ENCODE results near the gene FYTTD1. TPM values are rescaled to one million over a fixed set of nuclear protein-coding genes. Genes with fewer than 3 reads are reported as not detected.

Gene FYTTD1
- total and polyA plus RNA-seq, 4 donors, result 12.1 to 90.2 (median 29.2) TPM

GRCh38 chr3:197807969-197808587 lies 58.4 kb downstream of the FYTTD1 start:
- peaks cover 0 to 3% (median 0%) of the 10 kb centered on the region in 4 donors for H3K36me3 ChIP-seq (ENCODE audit: control insufficient read depth in 4 of 4, insufficient read depth in 4 of 4, low read length in 4 of 4)
- H3K9ac ChIP-seq (ENCODE audit: insufficient read depth in 1 of 2, low read length in 2 of 2), result no peak overlapping the region
- no peak for ATAC-seq (ENCODE audit: insufficient read depth, low FRiP score)
- H3K4me3 ChIP-seq, result no peak overlapping the region
- DNase-seq, result no peak
- peaks cover 0 to 28% (median 2%) of the 10 kb centered on the region in 5 donors for H3K4me1 ChIP-seq (ENCODE audit: control insufficient read depth in 5 of 5, insufficient read depth in 5 of 5, low read length in 5 of 5)
- H3K27ac ChIP-seq (ENCODE audit: low read depth in 1 of 2, low read length in 1 of 2), result peak overlapping the region in 1 of 2 donors; percentile 80
- WGBS, 2 donors, result 87 to 93% methylated on average over 4 of the region's 4 CpGs
- H3K9me3 ChIP-seq (ENCODE audit: control insufficient read depth in 4 of 4, insufficient read depth in 3 of 4, low read length in 3 of 4), result no peaks in the 10 kb centered on the region
- no peaks in the 10 kb centered on the region for H3K27me3 ChIP-seq (ENCODE audit: control insufficient read depth in 3 of 3, insufficient read depth in 3 of 3, low read length in 2 of 3)
- no peak for TF ChIP-seq CTCF (IDR thresholded peaks at IDR 0.05; ENCODE audit: control extremely low read depth, extremely low read depth)

GRCh38 chr3:197809356-197810020 lies 59.8 kb downstream of the FYTTD1 start:
- ATAC-seq (ENCODE audit: insufficient read depth, low FRiP score) (no peak), DNase-seq (peak in 2 of 3 donors; percentile 44 to 75)
- peaks cover 0 to 23% (median 2%) of the 10 kb centered on the region in 5 donors for H3K4me1 ChIP-seq (ENCODE audit: control insufficient read depth in 5 of 5, insufficient read depth in 5 of 5, low read length in 5 of 5)
- TF ChIP-seq CTCF (IDR thresholded peaks at IDR 0.05; ENCODE audit: control extremely low read depth, extremely low read depth), result no peak
- H3K36me3 ChIP-seq (ENCODE audit: control insufficient read depth in 4 of 4, insufficient read depth in 4 of 4, low read length in 4 of 4), result peaks cover 0 to 3% (median 0%) of the 10 kb centered on the region in 4 donors
- H3K27ac ChIP-seq (ENCODE audit: low read depth in 1 of 2, low read length in 1 of 2), result peak overlapping the region in 1 of 2 donors; percentile 41
- H3K9ac ChIP-seq (ENCODE audit: insufficient read depth in 1 of 2, low read length in 2 of 2), result no peak overlapping the region
- no peaks in the 10 kb centered on the region for H3K27me3 ChIP-seq (ENCODE audit: control insufficient read depth in 3 of 3, insufficient read depth in 3 of 3, low read length in 2 of 3)
- no peaks in the 10 kb centered on the region for H3K9me3 ChIP-seq (ENCODE audit: control insufficient read depth in 4 of 4, insufficient read depth in 3 of 4, low read length in 3 of 4)
- 42 to 80% methylated on average over 2 of the region's 2 CpGs for WGBS, 2 donors
- H3K4me3 ChIP-seq, result no peak overlapping the region

- DNase-seq (no peak), ATAC-seq (ENCODE audit: insufficient read depth, low FRiP score) (no peak)
- H3K4me1 ChIP-seq (ENCODE audit: control insufficient read depth in 5 of 5, insufficient read depth in 5 of 5, low read length in 5 of 5), result peaks cover 0 to 23% (median 3%) of the 10 kb centered on the region in 5 donors
- no peaks in the 10 kb centered on the region for H3K27me3 ChIP-seq (ENCODE audit: control insufficient read depth in 3 of 3, insufficient read depth in 3 of 3, low read length in 2 of 3)
- no peak overlapping the region for H3K27ac ChIP-seq (ENCODE audit: low read depth in 1 of 2, low read length in 1 of 2)
- H3K36me3 ChIP-seq (ENCODE audit: control insufficient read depth in 4 of 4, insufficient read depth in 4 of 4, low read length in 4 of 4), result peaks cover 0 to 3% (median 0%) of the 10 kb centered on the region in 4 donors
- no peak overlapping the region for H3K9ac ChIP-seq (ENCODE audit: insufficient read depth in 1 of 2, low read length in 2 of 2)
- WGBS, 2 donors, result 92 to 95% methylated on average over 6 of the region's 6 CpGs
- TF ChIP-seq CTCF (IDR thresholded peaks at IDR 0.05; ENCODE audit: control extremely low read depth, extremely low read depth), result no peak
- H3K9me3 ChIP-seq (ENCODE audit: control insufficient read depth in 4 of 4, insufficient read depth in 3 of 4, low read length in 3 of 4), result no peaks in the 10 kb centered on the region
- no peak overlapping the region for H3K4me3 ChIP-seq
Observed at GRCh38 chr3:197810901-197811300, 61.2 kb downstream of the FYTTD1 start.

All from lung (tissue), 12 donors.